A549 (cell line): Measurements from ENCODE around the gene SLC6A20. TPM values are rescaled to one million over a fixed set of nuclear protein-coding genes. Genes with fewer than 3 reads are reported as not detected.

ENCODE experiments used
- ATAC-seq, 2 experiments: fragments of 200-7000 bp in 1 of 2; fragments of >200 bp in 1 of 2; cut with Nextera tagmentation in 1 of 2; cut with Tn5 transposase in 1 of 2; 3 replicates each; pipeline versions ENCODE4 v1.8.0 to v1.9.1; 2018 to 2020; ENCODE audit warnings: mild to moderate bottlenecking in 1 of 2, moderate library complexity in 1 of 2
- CTCF ChIA-PET: fragments of 300-600 bp; sonication (Branson Sonifier 250); formaldehyde crosslinking; extraction: SDS; loops from one replicate; lab custom pipeline; 2021; ENCODE audit warnings: antibody characterized with exemption, inconsistent platforms; lab: Yijun Ruan, JAX
- POLR2A ChIA-PET: fragments of 350-600 bp; formaldehyde crosslinking; extraction: SDS; loops from one replicate; lab custom pipeline; 2021; ENCODE audit warnings: antibody characterized with exemption, inconsistent platforms; lab: Yijun Ruan, JAX
- DNase-seq, 2 experiments: peaks; one replicate each; pipeline versions ENCODE4 v3.0.0 to v3.0.0-alpha.2; 2011 to 2016; ENCODE audit warnings: low read depth in 1 of 2, low spot score in 1 of 2
- FAIRE-seq: peaks from 2 replicates; lab custom pipeline; 2011; peaks lifted over from hg19 to GRCh38; lab: Jason Lieb, UNC
- H3K27ac ChIP-seq, 2 experiments: fragments of >200 bp; sonication (Bioruptor Twin); formaldehyde crosslinking; 3 replicates each; pipeline ENCODE4 v1.5.1; 2016 to 2017
- H3K4me1 ChIP-seq: fragments of >200 bp; sonication (Bioruptor Twin); formaldehyde crosslinking; 3 replicates; pipeline ENCODE4 v1.6.1; 2016
- H3K4me2 ChIP-seq: fragments of >200 bp; sonication (Bioruptor Twin); formaldehyde crosslinking; 3 replicates; pipeline ENCODE4 v1.6.1; 2016
- H3K4me3 ChIP-seq: fragments of >200 bp; sonication (Bioruptor Twin); formaldehyde crosslinking; 3 replicates; pipeline ENCODE4 v1.5.1; 2016
- H3K9me3 ChIP-seq: fragments of >200 bp; sonication (Bioruptor Twin); formaldehyde crosslinking; 3 replicates; pipeline ENCODE4 v1.6.1; 2016
- BHLHE40 ChIP-seq: IDR thresholded peaks from 2 replicates; pipeline ENCODE4 v1.6.1; 2012; ENCODE audit warnings: low read depth, low read length, inconsistent platforms
- CBX8 ChIP-seq: fragments of 200-600 bp; sonication (generic); IDR thresholded peaks from 2 replicates; pipeline ENCODE4 v1.6.1; 2016
- CEBPB ChIP-seq, 2 experiments: fragments of >200 bp in 1 of 2; sonication (Bioruptor Twin) in 1 of 2; formaldehyde crosslinking in 1 of 2; IDR thresholded peaks; 2 replicates each; pipeline ENCODE4 v1.6.1; 2012 to 2016
- CHD2 ChIP-seq: fragments of 150-350 bp; IDR thresholded peaks from 2 replicates; pipeline ENCODE4 v1.6.1; 2014; ENCODE audit warnings: low read length; ENCODE audit not compliant: partially characterized antibody
- FOSB ChIP-seq: fragments of 250-450 bp; sonication (Bioruptor Pico); IDR thresholded peaks from 2 replicates; pipeline ENCODE4 v1.5.0; 2020; ENCODE audit warnings: mild to moderate bottlenecking, moderate library complexity
- FOSL2 ChIP-seq, 2 experiments: fragments of 450-650 bp in 1 of 2; fragments of >200 bp in 1 of 2; sonication (Bioruptor Twin) in 1 of 2; formaldehyde crosslinking; IDR thresholded peaks; 2 replicates each; pipeline versions ENCODE4 v1.5.0 to v1.6.1; 2016 to 2020; ENCODE audit warnings: mild to moderate bottlenecking in 1 of 2, moderate library complexity in 1 of 2
- FOXS1 ChIP-seq: fragments of 250-450 bp; sonication (Bioruptor Pico); IDR thresholded peaks from 2 replicates; pipeline ENCODE4 v1.5.0; 2020; ENCODE audit warnings: mild to moderate bottlenecking, moderate library complexity
- GATA3 ChIP-seq: IDR thresholded peaks from 2 replicates; pipeline ENCODE4 v1.6.1; 2012; ENCODE audit warnings: borderline replicate concordance
- HDAC2 ChIP-seq: fragments of 200-600 bp; sonication (generic); IDR thresholded peaks from 2 replicates; pipeline ENCODE4 v1.6.1; 2016
- HEYL ChIP-seq: fragments of 250-450 bp; sonication (Bioruptor Pico); IDR thresholded peaks from 2 replicates; pipeline ENCODE4 v1.8.0; 2021; ENCODE audit warnings: mild to moderate bottlenecking, moderate library complexity
- HOXB13 ChIP-seq: fragments of 250-450 bp; sonication (Bioruptor Pico); IDR thresholded peaks from 2 replicates; pipeline ENCODE4 v1.5.0; 2020; ENCODE audit warnings: low read depth, mild to moderate bottlenecking, moderate library complexity
- HOXB5 ChIP-seq: fragments of 250-450 bp; sonication (Bioruptor Pico); IDR thresholded peaks from 2 replicates; pipeline ENCODE4 v1.5.0; 2020; ENCODE audit warnings: mild to moderate bottlenecking, moderate library complexity
- JUNB ChIP-seq: fragments of >200 bp; sonication (Bioruptor Twin); formaldehyde crosslinking; IDR thresholded peaks from 2 replicates; pipeline ENCODE4 v1.6.1; 2016
- KDM1A ChIP-seq: fragments of 200-600 bp; sonication (generic); IDR thresholded peaks from 2 replicates; pipeline ENCODE4 v1.6.1; 2016; ENCODE audit warnings: low read depth, mild to moderate bottlenecking
- KDM5A ChIP-seq: fragments of 200-600 bp; sonication (generic); IDR thresholded peaks from 2 replicates; pipeline ENCODE4 v1.6.1; 2016; ENCODE audit warnings: antibody characterized with exemption, mild to moderate bottlenecking
- NPAS2 ChIP-seq: fragments of 250-450 bp; sonication (Bioruptor Pico); IDR thresholded peaks from 2 replicates; pipeline ENCODE4 v1.8.0; 2022; ENCODE audit warnings: mild to moderate bottlenecking, moderate library complexity, borderline replicate concordance
- NR3C1 ChIP-seq: fragments of >200 bp; sonication (Bioruptor Twin); formaldehyde crosslinking; IDR thresholded peaks from 3 replicates; pipeline ENCODE4 v1.6.1; 2017
- PHF8 ChIP-seq: fragments of 200-600 bp; sonication (generic); IDR thresholded peaks from 2 replicates; pipeline ENCODE4 v1.6.1; 2016; ENCODE audit warnings: low read depth, mild to moderate bottlenecking, antibody characterized with exemption, moderate library complexity, borderline replicate concordance
- POLR2A ChIP-seq: IDR thresholded peaks from 2 replicates; pipeline ENCODE4 v1.6.1; 2012; ENCODE audit warnings: mild to moderate bottlenecking, low read length
- RFX5 ChIP-seq: fragments of 450-650 bp; IDR thresholded peaks from 2 replicates; pipeline ENCODE4 v1.7.1; 2014; ENCODE audit warnings: antibody characterized with exemption, mild to moderate bottlenecking, moderate library complexity
- SMC3 ChIP-seq: fragments of >200 bp; sonication (Bioruptor Twin); formaldehyde crosslinking; IDR thresholded peaks from 3 replicates; pipeline ENCODE4 v1.6.1; 2018; ENCODE audit warnings: inconsistent platforms
- TFCP2L1 ChIP-seq: fragments of 250-450 bp; sonication (Bioruptor Pico); IDR thresholded peaks from 2 replicates; pipeline ENCODE4 v1.5.0; 2021; ENCODE audit warnings: mild to moderate bottlenecking
- TP53 ChIP-seq: fragments of 250-450 bp; sonication (Bioruptor Pico); IDR thresholded peaks from 2 replicates; pipeline ENCODE4 v1.5.0; 2021; ENCODE audit warnings: mild to moderate bottlenecking, moderate library complexity
- ZC3H11A ChIP-seq: fragments of 450-650 bp; IDR thresholded peaks from 2 replicates; pipeline ENCODE4 v1.6.1; 2014; ENCODE audit warnings: antibody characterized with exemption, mild to moderate bottlenecking
- ZSCAN20 ChIP-seq: fragments of 250-450 bp; sonication (Bioruptor Pico); IDR thresholded peaks from 2 replicates; pipeline ENCODE4 v1.8.0; 2022; ENCODE audit warnings: mild to moderate bottlenecking, moderate library complexity
- WGBS: methylation state at CpG from one replicate; pipeline ENCODE4 v1.1.6; 2017; ENCODE audit errors: missing lambda C conversion rate; 5-methylcytosine and 5-hydroxymethylcytosine counted together
- polyA plus RNA-seq, 4 experiments: library from polyadenylated mRNA; depleted of rRNA in 3 of 4; stranded (reverse); fragments of >200 nt; fragmentation: RNase III in 1 of 4; extraction: RNeasy Plus Mini Kit Qiagen cat#74134 plus additional on column Dnase treatment in 1 of 4; gene quantifications; 2 replicates in 3 of 4; 3 replicates in 1 of 4; pipeline ENCODE4 v1.2.3, GENCODE V29; 2011 to 2017
- TF ChIP-seq, protein P1 (sequence below): fragments of 450-650 bp; IDR thresholded peaks from 2 replicates; pipeline ENCODE4 v1.6.1; 2014; ENCODE audit warnings: antibody characterized with exemption
- TF ChIP-seq, protein P2 (sequence below): fragments of 250-450 bp; sonication (Bioruptor Pico); IDR thresholded peaks from 2 replicates; pipeline ENCODE4 v1.5.0; 2020; ENCODE audit warnings: low read depth, mild to moderate bottlenecking, moderate library complexity
- TF ChIP-seq, protein P3 (sequence below): fragments of 150-350 bp; IDR thresholded peaks from 2 replicates; pipeline ENCODE4 v1.6.1; 2014; ENCODE audit warnings: low read depth, mild to moderate bottlenecking, low read length
- TF ChIP-seq, protein P4 (sequence below): IDR thresholded peaks from 2 replicates; pipeline ENCODE4 v1.6.1; 2012
- TF ChIP-seq, protein P5 (sequence below): IDR thresholded peaks from 2 replicates; pipeline ENCODE4 v1.6.1; 2012; ENCODE audit warnings: low read depth, borderline replicate concordance

SLC6A20 gene
- polyA plus RNA-seq, 2 of the 4 experiments (the other 2 are of a cell fraction): not detected

DNA sequence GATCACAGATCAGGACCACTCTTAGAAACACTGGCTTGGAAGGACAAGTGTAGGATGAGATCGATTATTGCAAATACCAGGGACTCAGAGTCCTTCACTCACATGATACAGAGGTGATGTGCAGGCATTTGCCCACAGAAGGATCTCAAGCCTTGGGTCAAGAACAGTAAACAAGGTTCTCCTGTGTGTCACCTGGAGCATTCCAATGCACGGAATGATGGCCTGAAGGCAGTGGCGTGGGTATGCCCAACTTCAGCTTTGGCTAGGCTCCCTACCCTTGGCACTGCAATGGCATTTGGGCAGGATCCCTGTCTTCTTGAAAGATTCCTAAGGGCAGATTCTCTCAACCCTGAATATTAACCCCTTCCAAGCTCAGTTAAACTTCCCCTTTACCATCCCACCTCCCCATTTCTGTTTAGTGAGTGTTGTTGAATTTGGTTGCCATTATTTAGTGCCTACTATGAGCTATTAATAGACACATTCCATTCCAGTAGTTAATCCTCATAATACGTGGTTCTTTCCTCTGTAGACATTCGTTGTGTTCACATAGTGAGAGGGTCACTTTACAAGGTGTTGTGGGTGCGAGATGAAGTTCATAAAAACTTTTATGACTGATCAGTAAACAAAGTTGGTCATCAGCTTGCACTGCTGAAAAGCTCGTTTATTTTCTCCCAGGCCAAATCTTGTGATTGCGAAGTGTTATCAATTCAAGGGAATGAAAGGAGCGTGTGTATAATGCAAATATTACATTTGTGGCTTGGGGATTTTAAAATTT, 46.7 kb upstream of the SLC6A20 start (continued):
- TF ChIP-seq NR3C1 (no peak), CBX8 (no peak)

DNA sequence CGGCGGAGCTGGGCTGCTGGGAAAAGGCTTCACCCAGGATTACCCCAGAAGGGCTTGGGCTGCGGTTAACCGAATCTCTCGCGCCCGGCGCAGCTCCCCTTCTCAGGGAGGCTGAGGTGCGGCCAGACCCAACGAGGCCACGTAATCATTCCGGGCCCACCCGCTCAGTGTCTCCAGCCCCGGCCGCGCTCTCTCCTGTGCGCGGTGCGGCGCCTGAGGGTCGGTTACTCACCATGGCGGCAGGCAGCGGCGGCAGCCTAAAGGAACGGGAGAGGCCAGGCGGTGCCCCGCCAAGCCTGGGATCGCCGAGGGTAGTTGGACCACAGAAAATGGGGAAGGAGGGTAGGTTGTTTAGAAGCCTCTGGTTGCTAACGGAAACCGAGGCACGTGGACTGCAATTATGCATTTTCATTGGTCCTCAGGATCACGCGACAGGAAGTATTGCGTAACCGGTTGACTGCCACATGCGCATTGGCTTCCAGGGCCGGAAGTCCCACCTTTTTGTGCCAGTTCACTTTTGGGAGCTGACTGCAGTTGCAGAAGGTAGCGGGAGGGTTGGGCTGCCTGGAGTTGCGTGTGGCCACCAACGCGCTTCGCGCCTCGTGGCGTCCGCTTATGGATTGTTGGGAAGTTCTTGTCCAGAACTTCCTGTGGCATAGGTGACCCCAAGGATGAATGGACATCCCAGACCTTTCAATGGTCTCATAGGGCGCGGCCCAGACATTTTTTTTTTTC, 45.6 kb upstream of the SLC6A20 start, which contains the start of gene LZTFL1:
Gene LZTFL1, minus strand, starts transcription at position 363 of the 735 bp plus-strand sequence. Its CDS starts 128 bp downstream, at position 235.
- WGBS: 7% methylated on average over 24 of the region's 49 CpGs
- POLR2A ChIA-PET: no interaction called here

DNA sequence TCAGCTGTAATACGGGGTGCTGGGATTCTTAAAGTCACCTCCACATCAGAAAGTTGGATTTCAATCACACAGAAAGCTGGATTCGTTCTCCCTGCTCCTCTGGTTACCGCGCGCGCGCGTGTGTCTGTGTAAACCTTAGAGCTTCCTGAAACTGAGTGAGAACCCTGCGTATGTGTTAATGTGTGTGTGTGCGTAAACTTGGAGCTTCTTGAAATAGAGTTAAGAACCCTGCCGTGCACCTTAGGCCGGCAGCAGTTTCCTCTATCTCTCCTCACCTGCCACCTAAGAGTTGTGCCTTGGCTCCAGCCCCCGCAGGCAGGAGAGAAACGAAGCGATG, 45.1 kb upstream of the SLC6A20 start:
- ChIA-PET CTCF (interaction anchor here (1.3 to 1.9 kb wide), 3 partner anchors 10 to 801 kb away, joined by 3 to 9 read pairs (median 7); no protein-coding TSS in a partner anchor), POLR2A (no interaction called here)

More for the DNA sequence above, 45.6 kb upstream of the SLC6A20 start, which contains the start of gene LZTFL1:
- H3K4me1 ChIP-seq: no peaks in the 10 kb centered on the region
- DNase-seq (peak; percentile 81 to 97), FAIRE-seq (no peak), ATAC-seq (peak; percentile 93 to 97)
- peak within 1 kb of the TSS; percentile 62 to 77 for H3K27ac ChIP-seq
- peak within 1 kb of the TSS; percentile 68 for H3K4me2 ChIP-seq
- H3K9me3 ChIP-seq: 0 out of 3 replicates have a peak, but pooled peaks cover 2% of the 10 kb centered on the region
- TF ChIP-seq CEBPB (IDR thresholded peaks at IDR 0.05) (peak; percentile 96 to 100), KDM5A (no peak), JUNB (no peak), TP53 (CRISPR knock-in tag) (no peak), KDM1A (no peak), BHLHE40 (peak; percentile 66; the same call in 1 of the 2 replicates), GATA3 (peak; percentile 18; the same call in 1 of the 2 replicates), TFCP2L1 (CRISPR knock-in tag) (no peak), CHD2 (no peak), PHF8 (peak; percentile 86), CBX8 (no peak), HEYL (CRISPR knock-in tag) (no peak), ZC3H11A (no peak), RFX5 (0 out of 2 replicates have a peak, but pooled peaks have one; percentile 25), ZSCAN20 (CRISPR knock-in tag) (no peak), FOSB (no peak), HDAC2 (no peak), HOXB5 (CRISPR knock-in tag) (0 out of 2 replicates have a peak, but pooled peaks have one; percentile 28), HOXB13 (CRISPR knock-in tag) (0 out of 2 replicates have a peak, but pooled peaks have one; percentile 41), POLR2A (peak; percentile 53), NPAS2 (no peak), SMC3 (no peak)
- TF ChIP-seq, protein P1, sequence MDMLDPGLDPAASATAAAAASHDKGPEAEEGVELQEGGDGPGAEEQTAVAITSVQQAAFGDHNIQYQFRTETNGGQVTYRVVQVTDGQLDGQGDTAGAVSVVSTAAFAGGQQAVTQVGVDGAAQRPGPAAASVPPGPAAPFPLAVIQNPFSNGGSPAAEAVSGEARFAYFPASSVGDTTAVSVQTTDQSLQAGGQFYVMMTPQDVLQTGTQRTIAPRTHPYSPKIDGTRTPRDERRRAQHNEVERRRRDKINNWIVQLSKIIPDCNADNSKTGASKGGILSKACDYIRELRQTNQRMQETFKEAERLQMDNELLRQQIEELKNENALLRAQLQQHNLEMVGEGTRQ: peak; percentile 96
- TF ChIP-seq, protein P2, sequence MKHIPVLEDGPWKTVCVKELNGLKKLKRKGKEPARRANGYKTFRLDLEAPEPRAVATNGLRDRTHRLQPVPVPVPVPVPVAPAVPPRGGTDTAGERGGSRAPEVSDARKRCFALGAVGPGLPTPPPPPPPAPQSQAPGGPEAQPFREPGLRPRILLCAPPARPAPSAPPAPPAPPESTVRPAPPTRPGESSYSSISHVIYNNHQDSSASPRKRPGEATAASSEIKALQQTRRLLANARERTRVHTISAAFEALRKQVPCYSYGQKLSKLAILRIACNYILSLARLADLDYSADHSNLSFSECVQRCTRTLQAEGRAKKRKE (CRISPR knock-in tag): no peak
- TF ChIP-seq, protein P3, sequence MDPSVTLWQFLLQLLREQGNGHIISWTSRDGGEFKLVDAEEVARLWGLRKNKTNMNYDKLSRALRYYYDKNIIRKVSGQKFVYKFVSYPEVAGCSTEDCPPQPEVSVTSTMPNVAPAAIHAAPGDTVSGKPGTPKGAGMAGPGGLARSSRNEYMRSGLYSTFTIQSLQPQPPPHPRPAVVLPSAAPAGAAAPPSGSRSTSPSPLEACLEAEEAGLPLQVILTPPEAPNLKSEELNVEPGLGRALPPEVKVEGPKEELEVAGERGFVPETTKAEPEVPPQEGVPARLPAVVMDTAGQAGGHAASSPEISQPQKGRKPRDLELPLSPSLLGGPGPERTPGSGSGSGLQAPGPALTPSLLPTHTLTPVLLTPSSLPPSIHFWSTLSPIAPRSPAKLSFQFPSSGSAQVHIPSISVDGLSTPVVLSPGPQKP: no peak
- TF ChIP-seq, protein P4, sequence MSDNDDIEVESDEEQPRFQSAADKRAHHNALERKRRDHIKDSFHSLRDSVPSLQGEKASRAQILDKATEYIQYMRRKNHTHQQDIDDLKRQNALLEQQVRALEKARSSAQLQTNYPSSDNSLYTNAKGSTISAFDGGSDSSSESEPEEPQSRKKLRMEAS: peak; percentile 90
- TF ChIP-seq, protein P5, sequence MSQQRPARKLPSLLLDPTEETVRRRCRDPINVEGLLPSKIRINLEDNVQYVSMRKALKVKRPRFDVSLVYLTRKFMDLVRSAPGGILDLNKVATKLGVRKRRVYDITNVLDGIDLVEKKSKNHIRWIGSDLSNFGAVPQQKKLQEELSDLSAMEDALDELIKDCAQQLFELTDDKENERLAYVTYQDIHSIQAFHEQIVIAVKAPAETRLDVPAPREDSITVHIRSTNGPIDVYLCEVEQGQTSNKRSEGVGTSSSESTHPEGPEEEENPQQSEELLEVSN: peak; percentile 94
- CTCF ChIA-PET: interaction anchor here (0.7 to 1.9 kb wide), 6 partner anchors 10 to 801 kb away, joined by 3 to 9 read pairs (median 4); no protein-coding TSS in a partner anchor
- peak within 1 kb of the TSS; percentile 98 for H3K4me3 ChIP-seq

More for the DNA sequence above, 45.1 kb upstream of the SLC6A20 start:
- peak in 1 of 2 experiments; percentile 16 for DNase-seq
- no peak for TF ChIP-seq CBX8
- TF ChIP-seq FOSL2 (IDR thresholded peaks at IDR 0.05): no peak
- no peak for TF ChIP-seq FOSL2 (CRISPR knock-in tag; IDR thresholded peaks at IDR 0.05)
- TF ChIP-seq TP53 (CRISPR knock-in tag): no peak
- no peak for TF ChIP-seq FOXS1 (CRISPR knock-in tag)
- TF ChIP-seq, all 56 proteins: peak for 0
- peak overlapping the region; percentile 98 for H3K4me3 ChIP-seq
- peak; percentile 46 to 59; a peak in 5 of 6 replicates for ATAC-seq
- peak overlapping the region; percentile 62 to 77 for H3K27ac ChIP-seq
- WGBS: 3% methylated on average over 15 of the region's 15 CpGs
- H3K4me2 ChIP-seq: peak overlapping the region; percentile 68
- H3K4me1 ChIP-seq: no peaks in the 10 kb centered on the region
- FAIRE-seq: no peak
- 0 out of 3 replicates have a peak, but pooled peaks cover 2% of the 10 kb centered on the region for H3K9me3 ChIP-seq
